Thoracic aorta (tissue), 2 donors: Measurements from ENCODE around the gene VWCE. TPM values are rescaled to one million over a fixed set of nuclear protein-coding genes. Genes with fewer than 3 reads are reported as not detected.

ENCODE experiments used
- ATAC-seq: fragments of 150-250 bp; one replicate; pipeline ENCODE4 v1.8.0; 2017; ENCODE audit warnings: low read depth; ENCODE audit not compliant: insufficient number of reproducible peaks, low FRiP score
- DNase-seq: peaks from one replicate; pipeline ENCODE4 v3.0.0-alpha.2; 2020; ENCODE audit warnings: low spot score
- H3K27ac ChIP-seq, 2 donors: fragments of 200-600 bp; sonication (generic); 1 replicate in 1 of 2; 2 replicates in 1 of 2; pipeline ENCODE4 v1.5.1; 2016; ENCODE audit warnings: mild to moderate bottlenecking in 2 of 2, moderate library complexity in 2 of 2
- H3K27me3 ChIP-seq: fragments of 200-600 bp; sonication (generic); replicated peaks from 2 replicates; pipeline ENCODE4 v1.6.0; 2016; ENCODE audit warnings: mild to moderate bottlenecking; ENCODE audit not compliant: insufficient read depth
- H3K36me3 ChIP-seq: fragments of 200-600 bp; sonication (generic); one replicate; pipeline ENCODE4 v1.5.1; 2016
- H3K4me1 ChIP-seq, 2 donors: fragments of 200-600 bp; sonication (generic); 1 replicate in 1 of 2; 2 replicates in 1 of 2; pipeline versions ENCODE4 v1.5.1 to v1.6.0; 2016; ENCODE audit warnings: low read depth in 2 of 2, mild to moderate bottlenecking in 1 of 2; ENCODE audit not compliant: control insufficient read depth in 1 of 2
- H3K4me3 ChIP-seq: fragments of 200-600 bp; sonication (generic); 2 replicates; pipeline ENCODE4 v1.5.1; 2016; ENCODE audit warnings: mild to moderate bottlenecking
- H3K9me3 ChIP-seq: fragments of 200-600 bp; sonication (generic); 2 replicates; pipeline ENCODE4 v1.5.1; 2016
- total RNA-seq, 2 donors: library from RNA; depleted of rRNA; stranded (reverse); fragments of >200 nt; gene quantifications; one replicate each; pipeline versions ENCODE4 v1.1.0 to v1.2.3, GENCODE V29; 2016
- TF ChIP-seq, protein P1 (sequence below): fragments of 200-600 bp; sonication (generic); IDR thresholded peaks from one replicate; pipeline ENCODE4 v1.5.1; 2019; ENCODE audit warnings: antibody characterized with exemption

Gene VWCE
- total RNA-seq, 2 donors from 2014 or later = 1.5 to 2.3 TPM

DNA sequence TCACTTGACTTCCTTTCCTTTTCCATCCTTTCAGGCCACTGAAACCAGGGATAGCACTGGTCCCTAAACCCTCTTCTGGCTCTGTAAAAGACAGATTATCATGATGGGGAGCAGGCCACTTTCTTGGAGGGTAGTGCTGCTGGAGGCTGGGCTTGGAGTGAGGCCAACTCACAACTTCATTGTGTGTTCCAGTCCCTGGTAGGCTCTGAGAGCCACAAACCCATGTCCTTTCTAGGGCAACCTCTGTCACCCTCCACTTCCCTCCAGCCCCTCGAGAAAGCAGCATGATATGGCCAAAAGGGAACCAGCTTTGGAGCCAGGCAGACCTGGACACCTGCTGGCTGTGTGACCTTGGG lies 40.2 kb upstream of the VWCE start:
- Histone ChIP-seq H3K27me3 (no peaks in the 10 kb centered on the region), H3K36me3 (no peaks in the 10 kb centered on the region), H3K4me1 (peaks cover 11 to 26% of the 10 kb centered on the region in 2 donors), H3K9me3 (no peaks in the 10 kb centered on the region), H3K27ac (no peak overlapping the region), H3K4me3 (no peak overlapping the region)
- TF ChIP-seq, protein P1, sequence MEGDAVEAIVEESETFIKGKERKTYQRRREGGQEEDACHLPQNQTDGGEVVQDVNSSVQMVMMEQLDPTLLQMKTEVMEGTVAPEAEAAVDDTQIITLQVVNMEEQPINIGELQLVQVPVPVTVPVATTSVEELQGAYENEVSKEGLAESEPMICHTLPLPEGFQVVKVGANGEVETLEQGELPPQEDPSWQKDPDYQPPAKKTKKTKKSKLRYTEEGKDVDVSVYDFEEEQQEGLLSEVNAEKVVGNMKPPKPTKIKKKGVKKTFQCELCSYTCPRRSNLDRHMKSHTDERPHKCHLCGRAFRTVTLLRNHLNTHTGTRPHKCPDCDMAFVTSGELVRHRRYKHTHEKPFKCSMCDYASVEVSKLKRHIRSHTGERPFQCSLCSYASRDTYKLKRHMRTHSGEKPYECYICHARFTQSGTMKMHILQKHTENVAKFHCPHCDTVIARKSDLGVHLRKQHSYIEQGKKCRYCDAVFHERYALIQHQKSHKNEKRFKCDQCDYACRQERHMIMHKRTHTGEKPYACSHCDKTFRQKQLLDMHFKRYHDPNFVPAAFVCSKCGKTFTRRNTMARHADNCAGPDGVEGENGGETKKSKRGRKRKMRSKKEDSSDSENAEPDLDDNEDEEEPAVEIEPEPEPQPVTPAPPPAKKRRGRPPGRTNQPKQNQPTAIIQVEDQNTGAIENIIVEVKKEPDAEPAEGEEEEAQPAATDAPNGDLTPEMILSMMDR = no peak
- DNase-seq (no peak), ATAC-seq (no peak)

DNA sequence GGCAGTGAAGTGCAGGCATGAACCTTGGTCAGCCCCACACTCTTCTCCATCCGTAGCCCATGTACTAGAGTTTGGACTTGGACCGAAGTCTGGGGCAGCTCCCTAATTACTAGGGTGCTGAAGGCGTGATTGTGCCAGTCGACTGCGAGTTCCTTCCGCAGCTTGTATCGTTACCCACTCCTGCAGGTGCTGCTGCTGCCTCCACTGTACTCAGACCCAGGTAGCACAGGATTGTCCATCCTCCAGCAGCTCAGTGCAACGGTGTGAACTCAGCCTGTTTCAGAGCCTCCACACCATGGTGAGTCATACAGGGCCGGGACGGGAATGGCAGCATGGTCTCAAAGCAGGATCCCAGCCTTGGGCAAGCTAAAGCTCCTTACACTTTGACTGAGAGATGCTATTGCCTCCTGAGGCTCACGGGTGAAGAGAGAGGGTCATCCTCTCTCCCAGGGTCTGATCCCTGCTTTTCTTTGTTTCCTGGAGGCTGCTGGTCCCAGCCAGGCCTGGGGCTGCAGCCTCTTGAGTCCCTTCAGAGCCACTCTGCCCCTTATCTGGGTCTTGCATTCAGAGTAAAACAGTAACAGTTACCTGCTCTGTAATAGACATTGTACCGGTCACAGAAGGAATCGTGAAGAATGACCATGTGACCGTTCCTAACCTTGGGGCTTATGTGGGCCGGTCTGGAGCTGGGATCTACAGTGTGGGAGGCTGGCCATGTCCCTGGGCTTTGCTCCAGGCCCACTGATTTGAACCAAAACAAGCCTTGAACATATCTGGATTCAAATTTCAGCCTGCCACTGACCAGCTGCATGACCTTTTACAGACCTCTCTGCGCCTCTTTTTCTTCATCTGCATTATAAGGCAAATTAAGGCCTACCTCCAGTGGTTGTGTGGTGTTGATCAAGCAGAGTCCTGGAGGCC lies 39.6 kb upstream of the VWCE start:
- H3K4me3 ChIP-seq = no peak overlapping the region

DNA sequence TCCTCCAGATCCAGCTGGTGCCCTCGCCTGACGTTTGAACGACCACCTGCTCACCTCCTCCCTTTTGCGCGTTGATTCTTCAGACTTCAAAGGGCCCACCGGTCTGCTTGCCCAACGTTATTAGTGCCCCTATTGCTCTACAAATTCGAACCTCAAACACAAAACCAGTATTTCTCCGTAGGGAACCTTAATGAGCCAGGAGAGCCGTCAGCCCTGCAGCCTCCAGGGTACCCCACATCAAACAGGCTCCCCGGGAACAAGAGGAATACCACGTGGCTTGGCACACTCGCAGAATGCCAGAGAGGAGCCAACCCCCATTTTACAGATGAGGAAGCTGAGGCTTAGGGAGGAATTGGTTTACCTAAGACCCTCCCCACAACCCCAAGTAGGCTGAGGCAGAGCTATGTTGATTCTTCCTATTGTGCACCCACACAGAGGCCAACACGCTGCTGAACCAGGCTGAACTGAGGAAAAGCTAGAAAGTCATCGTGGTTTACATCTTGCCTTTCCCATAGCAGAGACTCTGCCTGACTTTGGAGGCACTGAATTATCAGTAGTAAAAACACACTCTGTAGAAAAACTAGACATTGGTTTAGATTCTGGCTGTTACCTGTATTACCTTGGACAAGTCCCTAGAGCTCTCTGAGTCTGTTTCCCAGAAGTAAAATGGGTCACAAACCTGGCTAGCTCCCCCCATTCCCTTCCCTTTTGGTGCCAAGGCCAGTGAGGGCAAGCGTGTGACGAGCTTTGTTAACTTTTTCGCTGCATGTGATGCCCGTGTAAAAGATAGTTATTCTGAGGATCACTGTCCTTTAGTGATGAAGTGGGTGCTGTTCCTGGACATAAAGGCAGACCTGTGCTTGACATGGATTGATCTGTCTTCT lies 38.7 kb upstream of the VWCE start:
- Histone ChIP-seq H3K4me1 (peaks cover 11 to 31% of the 10 kb centered on the region in 2 donors), H3K9me3 (no peaks in the 10 kb centered on the region), H3K27ac (peak overlapping the region; percentile 88 to 91), H3K4me3 (peak overlapping the region; percentile 94), H3K36me3 (peaks cover 10% of the 10 kb centered on the region), H3K27me3 (no peaks in the 10 kb centered on the region)
- DNase-seq = no peak
- TF ChIP-seq, protein P1 = no peak
- peak; percentile 16 for ATAC-seq

More for the DNA sequence above, 39.6 kb upstream of the VWCE start:
- no peaks in the 10 kb centered on the region for H3K27me3 ChIP-seq
- H3K4me1 ChIP-seq = peaks cover 11 to 31% of the 10 kb centered on the region in 2 donors
- no peaks in the 10 kb centered on the region for H3K9me3 ChIP-seq
- H3K27ac ChIP-seq = no peak overlapping the region
- ATAC-seq (no peak), DNase-seq (no peak)
- peaks cover 1% of the 10 kb centered on the region for H3K36me3 ChIP-seq
- TF ChIP-seq, protein P1 = no peak

DNA sequence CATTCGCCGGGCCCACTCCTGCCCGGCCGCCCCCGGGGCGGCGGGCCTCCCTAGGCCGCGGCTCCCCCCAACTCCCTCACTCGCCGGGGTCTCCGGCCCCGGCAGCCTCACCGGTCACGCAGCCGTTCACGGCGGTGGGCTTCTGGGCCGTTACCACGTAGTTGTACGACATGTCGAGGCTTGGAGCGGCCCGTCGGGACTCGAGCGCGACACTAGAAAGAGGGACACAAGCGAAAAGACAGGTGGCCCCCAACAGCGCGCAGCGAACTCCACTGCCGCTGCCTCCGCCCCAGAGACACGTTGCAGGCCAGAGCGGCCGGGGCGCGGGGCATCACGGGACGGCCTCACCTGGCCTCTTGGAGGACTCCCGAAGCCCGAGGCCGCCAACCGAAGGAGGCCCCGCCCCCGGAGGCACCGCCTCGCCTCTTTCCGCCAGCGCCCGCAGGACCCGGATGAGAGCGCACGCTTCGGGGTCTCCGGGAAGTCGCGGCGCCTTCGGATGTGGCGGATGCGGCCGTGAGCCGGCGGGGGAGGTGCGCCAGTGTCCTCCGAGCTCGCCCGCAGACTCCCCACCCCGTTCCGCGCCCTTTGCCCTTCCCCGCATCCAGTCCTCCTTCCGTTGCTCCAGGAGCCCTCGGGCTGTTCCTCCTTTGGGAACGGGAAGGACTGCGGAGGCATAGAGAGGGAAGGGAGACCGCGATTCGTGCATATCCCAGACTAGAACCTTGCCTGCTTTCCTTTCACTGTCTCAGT lies 37.9 kb upstream of the VWCE start, which contains the start of the genes DDB1 and TKFC:
TSS of gene DDB1 (minus strand) at position 309 of the 753 bp plus-strand sequence. CDS start at position 172, 137 bp downstream.
TSS of gene TKFC (plus strand) at position 432 of the 753 bp plus-strand sequence. CDS start 1,501 bp downstream, outside the sequence.
- Histone ChIP-seq H3K9me3 (no peaks in the 10 kb centered on the region), H3K27me3 (no peaks in the 10 kb centered on the region), H3K4me1 (peaks cover 11 to 31% of the 10 kb centered on the region in 2 donors), H3K27ac (peak within 1 kb of the TSS; percentile 88 to 91), H3K4me3 (peak within 1 kb of the TSS; percentile 94), H3K36me3 (peaks cover 10% of the 10 kb centered on the region)
- DNase-seq (peak; percentile 70), ATAC-seq (peak; percentile 81)
- TF ChIP-seq, protein P1 = no peak
